ENCODE measurements around the gene FTL. TPM values are rescaled to one million over a fixed set of nuclear protein-coding genes. Genes with fewer than 3 reads are reported as not detected.

The FTL gene
- polyA plus RNA-seq, 4 donors = 4,142 to 9,292 (median 8,268) TPM

DNA sequence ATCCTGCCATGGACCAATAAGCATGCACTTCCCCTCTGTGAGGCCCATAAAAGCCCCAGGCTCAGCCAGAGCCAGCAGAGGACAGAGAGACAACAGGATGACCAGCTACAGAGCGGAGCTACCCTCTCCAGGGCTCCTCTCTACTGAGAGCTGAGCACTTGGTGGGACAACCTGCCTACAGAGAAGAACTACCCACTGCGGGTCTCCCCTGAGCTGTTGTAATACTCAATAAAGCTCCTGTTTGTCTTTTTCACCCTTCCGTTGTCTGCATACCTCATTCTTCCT, 17.9 kb upstream of the FTL start:
- no peak for DNase-seq
- WGBS, 3 donors = 97 to 100% (median 99%) methylated on average over 3 of the region's 3 CpGs
- no peak for FAIRE-seq
- peaks cover 0 to 3% (median 0%) of the 10 kb centered on the region in 3 donors for H3K4me1 ChIP-seq (ENCODE audit: control insufficient read depth in 3 of 3, insufficient read depth in 2 of 3, low read depth in 1 of 3, low read length in 2 of 3)
- H3K9me3 ChIP-seq (ENCODE audit: control insufficient read depth in 2 of 2, insufficient read depth in 1 of 2, low read depth in 1 of 2, low read length in 1 of 2) = peaks cover 0 to 17% of the 10 kb centered on the region in 2 donors
- H3K27me3 ChIP-seq (ENCODE audit: control insufficient read depth in 3 of 3, insufficient read depth in 3 of 3, low read length in 3 of 3) = no peaks in the 10 kb centered on the region
- H3K36me3 ChIP-seq (ENCODE audit: control insufficient read depth in 3 of 3, insufficient read depth in 2 of 3, low read depth in 1 of 3, low read length in 3 of 3) = peaks cover 0 to 11% (median 0%) of the 10 kb centered on the region in 3 donors
- H3K4me3 ChIP-seq (ENCODE audit: low read depth in 1 of 3, low read length in 3 of 3) = no peak overlapping the region
- H3K27ac ChIP-seq (ENCODE audit: low read depth in 1 of 3, low read length in 2 of 3) = no peak overlapping the region

- H3K27me3 ChIP-seq (ENCODE audit: control insufficient read depth in 3 of 3, insufficient read depth in 3 of 3, low read length in 3 of 3) = no peaks in the 10 kb centered on the region
- no peak overlapping the region for H3K4me3 ChIP-seq (ENCODE audit: low read depth in 1 of 3, low read length in 3 of 3)
- peaks cover 0 to 17% of the 10 kb centered on the region in 2 donors for H3K9me3 ChIP-seq (ENCODE audit: control insufficient read depth in 2 of 2, insufficient read depth in 1 of 2, low read depth in 1 of 2, low read length in 1 of 2)
- H3K36me3 ChIP-seq (ENCODE audit: control insufficient read depth in 3 of 3, insufficient read depth in 2 of 3, low read depth in 1 of 3, low read length in 3 of 3) = no peaks in the 10 kb centered on the region
- no peak for DNase-seq
- no peak for FAIRE-seq
- 66 to 86% (median 81%) methylated on average over 3 of the region's 3 CpGs for WGBS, 3 donors
- H3K27ac ChIP-seq (ENCODE audit: low read depth in 1 of 3, low read length in 2 of 3) = no peak overlapping the region
- H3K4me1 ChIP-seq (ENCODE audit: control insufficient read depth in 3 of 3, insufficient read depth in 2 of 3, low read depth in 1 of 3, low read length in 2 of 3) = peaks cover 0 to 12% (median 0%) of the 10 kb centered on the region in 3 donors
Measured at GRCh38 chr19:48950159-48950558, 14.9 kb upstream of the FTL start.

- Histone ChIP-seq H3K4me1 (ENCODE audit: control insufficient read depth in 3 of 3, insufficient read depth in 2 of 3, low read depth in 1 of 3, low read length in 2 of 3) (peaks cover 0 to 20% (median 3%) of the 10 kb centered on the region in 3 donors), H3K9me3 (ENCODE audit: control insufficient read depth in 2 of 2, insufficient read depth in 1 of 2, low read depth in 1 of 2, low read length in 1 of 2) (peaks cover 0 to 17% of the 10 kb centered on the region in 2 donors), H3K27me3 (ENCODE audit: control insufficient read depth in 3 of 3, insufficient read depth in 3 of 3, low read length in 3 of 3) (no peaks in the 10 kb centered on the region), H3K4me3 (ENCODE audit: low read depth in 1 of 3, low read length in 3 of 3) (no peak overlapping the region), H3K36me3 (ENCODE audit: control insufficient read depth in 3 of 3, insufficient read depth in 2 of 3, low read depth in 1 of 3, low read length in 3 of 3) (peaks cover 0 to 8% (median 2%) of the 10 kb centered on the region in 3 donors), H3K27ac (ENCODE audit: low read depth in 1 of 3, low read length in 2 of 3) (peak overlapping the region in 1 of 3 donors; percentile 47)
- WGBS, 3 donors = 36 to 39% (median 37%) methylated on average over 9 of the region's 9 CpGs
- FAIRE-seq = no peak
- DNase-seq = peak in 1 of 2 donors; percentile 53
Measured at GRCh38 chr19:48950830-48951519, 14.1 kb upstream of the FTL start.

- DNase-seq (no peak), FAIRE-seq (no peak)
- peaks cover 0 to 24% (median 2%) of the 10 kb centered on the region in 3 donors for H3K36me3 ChIP-seq (ENCODE audit: control insufficient read depth in 3 of 3, insufficient read depth in 2 of 3, low read depth in 1 of 3, low read length in 3 of 3)
- H3K4me3 ChIP-seq (ENCODE audit: low read depth in 1 of 3, low read length in 3 of 3) = no peak overlapping the region
- 77 to 86% (median 83%) methylated on average over 4 of the region's 4 CpGs for WGBS, 3 donors
- H3K9me3 ChIP-seq (ENCODE audit: control insufficient read depth in 2 of 2, insufficient read depth in 1 of 2, low read depth in 1 of 2, low read length in 1 of 2) = peaks cover 0 to 2% of the 10 kb centered on the region in 2 donors
- peaks cover 0 to 22% (median 7%) of the 10 kb centered on the region in 3 donors for H3K4me1 ChIP-seq (ENCODE audit: control insufficient read depth in 3 of 3, insufficient read depth in 2 of 3, low read depth in 1 of 3, low read length in 2 of 3)
- H3K27ac ChIP-seq (ENCODE audit: low read depth in 1 of 3, low read length in 2 of 3) = no peak overlapping the region
- no peaks in the 10 kb centered on the region for H3K27me3 ChIP-seq (ENCODE audit: control insufficient read depth in 3 of 3, insufficient read depth in 3 of 3, low read length in 3 of 3)
Measured at GRCh38 chr19:48953141-48953540, 12.0 kb upstream of the FTL start.

DNA sequence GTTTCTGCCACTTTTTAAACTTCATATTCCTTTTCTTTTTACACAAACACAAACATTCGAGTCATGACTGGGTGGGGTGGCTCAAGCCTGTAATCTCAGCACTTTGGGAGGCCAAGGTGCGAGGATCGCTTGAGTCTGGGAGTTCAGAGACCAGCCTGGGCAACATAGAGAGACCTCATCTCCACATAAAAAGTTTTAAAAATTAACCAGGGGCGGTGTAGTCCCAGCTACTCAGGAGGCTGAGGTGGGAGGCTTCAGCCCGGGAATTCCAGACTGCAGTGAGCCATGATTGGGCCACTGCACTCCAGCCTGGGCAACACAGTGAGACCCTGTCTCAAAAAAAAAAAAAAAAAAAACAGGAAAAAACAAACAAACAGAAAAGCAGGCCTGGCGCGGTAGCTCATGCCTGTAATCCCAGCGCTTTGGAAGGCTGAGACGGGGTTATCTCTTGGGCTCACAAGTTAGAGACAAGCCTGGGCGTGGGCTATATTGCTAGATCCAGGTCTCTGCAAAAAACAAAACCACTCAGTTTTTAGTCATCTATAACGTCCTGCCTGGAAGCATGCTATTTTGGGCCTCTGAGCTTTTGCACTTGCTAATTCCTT, 11.0 kb upstream of the FTL start:
- peak; percentile 51 to 64 for DNase-seq
- WGBS, 3 donors = 16 to 42% (median 37%) methylated on average over 11 of the region's 11 CpGs
- H3K27me3 ChIP-seq (ENCODE audit: control insufficient read depth in 3 of 3, insufficient read depth in 3 of 3, low read length in 3 of 3) = no peaks in the 10 kb centered on the region
- peaks cover 0 to 22% (median 7%) of the 10 kb centered on the region in 3 donors for H3K4me1 ChIP-seq (ENCODE audit: control insufficient read depth in 3 of 3, insufficient read depth in 2 of 3, low read depth in 1 of 3, low read length in 2 of 3)
- no peaks in the 10 kb centered on the region for H3K9me3 ChIP-seq (ENCODE audit: control insufficient read depth in 2 of 2, insufficient read depth in 1 of 2, low read depth in 1 of 2, low read length in 1 of 2)
- peaks cover 0 to 31% (median 2%) of the 10 kb centered on the region in 3 donors for H3K36me3 ChIP-seq (ENCODE audit: control insufficient read depth in 3 of 3, insufficient read depth in 2 of 3, low read depth in 1 of 3, low read length in 3 of 3)
- FAIRE-seq = no peak
- peak overlapping the region in 2 of 3 donors; percentile 73 to 100 for H3K4me3 ChIP-seq (ENCODE audit: low read depth in 1 of 3, low read length in 3 of 3)
- H3K27ac ChIP-seq (ENCODE audit: low read depth in 1 of 3, low read length in 2 of 3) = peak overlapping the region; percentile 37 to 69 (median 56)

- 0% methylated on average over 40 to 71 of the region's 71 CpGs for WGBS, 3 donors
- peak; percentile 98 to 99 for DNase-seq
- peak within 1 kb of the TSS; percentile 56 to 86 (median 82) for H3K27ac ChIP-seq (ENCODE audit: low read depth in 1 of 3, low read length in 2 of 3)
- H3K27me3 ChIP-seq (ENCODE audit: control insufficient read depth in 3 of 3, insufficient read depth in 3 of 3, low read length in 3 of 3) = no peaks in the 10 kb centered on the region
- peaks cover 0 to 23% (median 7%) of the 10 kb centered on the region in 3 donors for H3K4me1 ChIP-seq (ENCODE audit: control insufficient read depth in 3 of 3, insufficient read depth in 2 of 3, low read depth in 1 of 3, low read length in 2 of 3)
- peak within 1 kb of the TSS; percentile 73 to 100 (median 73) for H3K4me3 ChIP-seq (ENCODE audit: low read depth in 1 of 3, low read length in 3 of 3)
- no peak for FAIRE-seq
- H3K36me3 ChIP-seq (ENCODE audit: control insufficient read depth in 3 of 3, insufficient read depth in 2 of 3, low read depth in 1 of 3, low read length in 3 of 3) = peaks cover 0 to 33% (median 2%) of the 10 kb centered on the region in 3 donors
- no peaks in the 10 kb centered on the region for H3K9me3 ChIP-seq (ENCODE audit: control insufficient read depth in 2 of 2, insufficient read depth in 1 of 2, low read depth in 1 of 2, low read length in 1 of 2)
Measured at GRCh38 chr19:48954595-48955307, 10.4 kb upstream of the FTL start, which contains the start of gene BAX. TSS of gene BAX (plus strand) at chr19:48954875. CDS start at chr19:48954929, 54 bp downstream.

DNA sequence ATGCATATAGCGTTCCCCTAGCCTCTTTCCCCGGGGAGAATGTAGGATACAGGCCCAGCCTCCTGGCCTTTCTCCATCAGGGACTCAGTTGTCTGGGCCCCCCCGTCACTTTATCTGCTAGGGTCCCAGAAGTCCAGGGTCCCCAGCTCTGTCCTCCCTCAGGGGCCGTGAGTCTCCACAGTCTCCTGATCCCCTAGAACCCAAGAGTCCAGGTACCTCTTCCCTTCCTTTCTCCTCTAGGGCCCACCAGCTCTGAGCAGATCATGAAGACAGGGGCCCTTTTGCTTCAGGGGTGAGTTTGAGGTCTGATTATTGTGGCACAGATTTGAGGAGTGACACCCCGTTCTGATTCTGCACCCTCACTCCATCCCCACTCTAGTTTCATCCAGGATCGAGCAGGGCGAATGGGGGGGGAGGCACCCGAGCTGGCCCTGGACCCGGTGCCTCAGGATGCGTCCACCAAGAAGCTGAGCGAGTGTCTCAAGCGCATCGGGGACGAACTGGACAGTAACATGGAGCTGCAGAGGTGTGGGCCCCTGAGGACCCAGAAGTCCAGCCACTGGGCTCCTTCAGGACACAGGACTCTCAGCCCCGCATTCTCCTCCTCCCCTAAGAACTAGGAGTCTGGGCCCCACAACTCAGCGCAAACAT, 9.7 kb upstream of the FTL start:
- DNase-seq = no peak
- Histone ChIP-seq H3K4me3 (ENCODE audit: low read depth in 1 of 3, low read length in 3 of 3) (peak overlapping the region; percentile 73 to 100 (median 73)), H3K36me3 (ENCODE audit: control insufficient read depth in 3 of 3, insufficient read depth in 2 of 3, low read depth in 1 of 3, low read length in 3 of 3) (peaks cover 0 to 36% (median 2%) of the 10 kb centered on the region in 3 donors), H3K27me3 (ENCODE audit: control insufficient read depth in 3 of 3, insufficient read depth in 3 of 3, low read length in 3 of 3) (no peaks in the 10 kb centered on the region), H3K4me1 (ENCODE audit: control insufficient read depth in 3 of 3, insufficient read depth in 2 of 3, low read depth in 1 of 3, low read length in 2 of 3) (peaks cover 2 to 29% (median 7%) of the 10 kb centered on the region in 3 donors), H3K27ac (ENCODE audit: low read depth in 1 of 3, low read length in 2 of 3) (peak overlapping the region; percentile 35 to 86 (median 82)), H3K9me3 (ENCODE audit: control insufficient read depth in 2 of 2, insufficient read depth in 1 of 2, low read depth in 1 of 2, low read length in 1 of 2) (no peaks in the 10 kb centered on the region)
- 34 to 54% (median 44%) methylated on average over 15 to 16 of the region's 16 CpGs for WGBS, 3 donors
- FAIRE-seq = no peak

GRCh38 chr19:48958006-48958405, 7.1 kb upstream of the FTL start:
- 97 to 98% (median 97%) methylated on average over 8 of the region's 8 CpGs for WGBS, 3 donors
- FAIRE-seq (no peak), DNase-seq (no peak)
- peaks cover 0 to 53% (median 2%) of the 10 kb centered on the region in 3 donors for H3K36me3 ChIP-seq (ENCODE audit: control insufficient read depth in 3 of 3, insufficient read depth in 2 of 3, low read depth in 1 of 3, low read length in 3 of 3)
- H3K27ac ChIP-seq (ENCODE audit: low read depth in 1 of 3, low read length in 2 of 3) = no peak overlapping the region
- no peaks in the 10 kb centered on the region for H3K27me3 ChIP-seq (ENCODE audit: control insufficient read depth in 3 of 3, insufficient read depth in 3 of 3, low read length in 3 of 3)
- no peaks in the 10 kb centered on the region for H3K9me3 ChIP-seq (ENCODE audit: control insufficient read depth in 2 of 2, insufficient read depth in 1 of 2, low read depth in 1 of 2, low read length in 1 of 2)
- peaks cover 2 to 49% (median 9%) of the 10 kb centered on the region in 3 donors for H3K4me1 ChIP-seq (ENCODE audit: control insufficient read depth in 3 of 3, insufficient read depth in 2 of 3, low read depth in 1 of 3, low read length in 2 of 3)
- no peak overlapping the region for H3K4me3 ChIP-seq (ENCODE audit: low read depth in 1 of 3, low read length in 3 of 3)

Data from small intestine (tissue), 7 donors.